BE2C (cell line): ENCODE measurements around the gene CKMT1B.
"Not testable (repeated sequence)": the region's sequence is repeated elsewhere in the genome, so short reads cannot be mapped to it uniquely, and the experiment has no call there.

Source experiments
- DNase-seq: peaks from one replicate; pipeline ENCODE4 v3.0.0-alpha.2; 2020
- H3K27me3 ChIP-seq: fragments of 250-450 bp; sonication (Bioruptor Pico); 2 replicates; pipeline ENCODE4 v1.5.1; 2020; ENCODE audit warnings: mild to moderate bottlenecking
- H3K36me3 ChIP-seq: fragments of 250-450 bp; sonication (Bioruptor Pico); 2 replicates; pipeline ENCODE4 v1.5.1; 2020; ENCODE audit warnings: mild to moderate bottlenecking
- H3K4me1 ChIP-seq: fragments of 250-450 bp; sonication (Bioruptor Pico); 2 replicates; pipeline ENCODE4 v1.5.1; 2020
- H3K4me3 ChIP-seq: 2 replicates; pipeline ENCODE4 v1.5.1; 2011; ENCODE audit warnings: low read depth, low read length
- H3K9me3 ChIP-seq: fragments of 250-450 bp; sonication (Bioruptor Pico); 2 replicates; pipeline ENCODE4 v1.5.1; 2020
- CTCF ChIP-seq: IDR thresholded peaks from 2 replicates; pipeline ENCODE4 v1.5.1; 2012; ENCODE audit warnings: mild to moderate bottlenecking, low read depth, low read length

CKMT1B gene

GRCh38 chr15:43625106-43625505 is 31.3 kb downstream of the CKMT1B start:
- Histone ChIP-seq H3K4me1 (no peaks in the 10 kb centered on the region), H3K4me3 (no peak overlapping the region), H3K9me3 (no peaks in the 10 kb centered on the region), H3K36me3 (no peaks in the 10 kb centered on the region), H3K27me3 (no peaks in the 10 kb centered on the region)
- no peak for TF ChIP-seq CTCF
- DNase-seq = no peak

- H3K36me3 ChIP-seq, H3K27me3 ChIP-seq, H3K9me3 ChIP-seq, DNase-seq, H3K4me3 ChIP-seq, H3K4me1 ChIP-seq: not testable (repeated sequence)
Measured at GRCh38 chr15:43626937-43627336, 33.1 kb downstream of the CKMT1B start.

GRCh38 chr15:43638464-43639204 is 44.8 kb downstream of the CKMT1B start:
- DNase-seq, H3K9me3 ChIP-seq, H3K36me3 ChIP-seq, H3K27me3 ChIP-seq, H3K4me3 ChIP-seq, H3K4me1 ChIP-seq: not testable (repeated sequence)
